ENCODE data around the gene CDK13.

GRCh38 chr7:39927018-39927417, 23.0 kb upstream of the CDK13 start:
- TF ChIP-seq CTCF (IDR thresholded peaks at IDR 0.05) (no peak), POLR2A (IDR thresholded peaks at IDR 0.05) (no peak), POLR2AphosphoS5 (IDR thresholded peaks at IDR 0.05; ENCODE audit: insufficient read depth in 1 of 2, low read depth in 1 of 2) (no peak)

Data from vagina (tissue), 2 donors.